ENCODE results near the gene TRIM34.
"Not testable (repeated sequence)": the region's sequence is repeated elsewhere in the genome, so short reads cannot be mapped to it uniquely, and the experiment has no call there.

Gene TRIM34

GRCh38 chr11:5624489-5625279 lies at the start of gene TRIM34:
TSS of gene TRIM34 (plus strand) at chr11:5625001. CDS start at chr11:5632332, 7,331 bp downstream.
- peak in 10 of 56 donors; percentile 3 to 25 (median 16) for DNase-seq

- no peak for DNase-seq
Measured at GRCh38 chr11:5575152-5575551, 49.6 kb upstream of the TRIM34 start.

- DNase-seq: no peak
Measured at GRCh38 chr11:5577101-5577500, 47.7 kb upstream of the TRIM34 start.

- no peak for DNase-seq
Measured at GRCh38 chr11:5580577-5580976, 44.2 kb upstream of the TRIM34 start, which contains the start of gene OR52B6. TSS of gene OR52B6 (plus strand) at chr11:5580877. CDS start at chr11:5580877, 0 bp downstream.

- DNase-seq: no peak
Measured at GRCh38 chr11:5581014-5581413, 43.8 kb upstream of the TRIM34 start.

GRCh38 chr11:5584458-5584857 lies 40.3 kb upstream of the TRIM34 start:
- DNase-seq: not testable (repeated sequence)

GRCh38 chr11:5589906-5590305 lies 34.9 kb upstream of the TRIM34 start:
- DNase-seq: not testable (repeated sequence)

GRCh38 chr11:5591613-5592012 lies 33.2 kb upstream of the TRIM34 start:
- no peak for DNase-seq

GRCh38 chr11:5592615-5593014 lies 32.2 kb upstream of the TRIM34 start:
- DNase-seq: no peak

- DNase-seq: no peak
Measured at GRCh38 chr11:5593146-5593545, 31.7 kb upstream of the TRIM34 start.

GRCh38 chr11:5596607-5597201 lies 28.1 kb upstream of the TRIM34 start, which contains the start of gene TRIM6:
TSS of gene TRIM6 (plus strand) at chr11:5596637. CDS start at chr11:5596898, 261 bp downstream.
- peak in 3 of 56 donors; percentile 5 to 8 (median 7) for DNase-seq

GRCh38 chr11:5597953-5598352 lies 26.8 kb upstream of the TRIM34 start:
- DNase-seq: no peak

GRCh38 chr11:5600374-5600851 lies 24.4 kb upstream of the TRIM34 start:
- DNase-seq: peak in 8 of 56 donors; percentile 2 to 51 (median 14)

GRCh38 chr11:5602791-5603190 lies 22.0 kb upstream of the TRIM34 start:
- DNase-seq: not testable (repeated sequence)

- peak in 1 of 56 donors; percentile 8 for DNase-seq
Measured at GRCh38 chr11:5603326-5603725, 21.5 kb upstream of the TRIM34 start.

GRCh38 chr11:5604896-5605295 lies 19.9 kb upstream of the TRIM34 start:
- no peak for DNase-seq

- no peak for DNase-seq
Measured at GRCh38 chr11:5605849-5606248, 19.0 kb upstream of the TRIM34 start.

GRCh38 chr11:5608808-5609207 lies 16.0 kb upstream of the TRIM34 start:
- DNase-seq: no peak

- DNase-seq: no peak
Measured at GRCh38 chr11:5610446-5610845, 14.4 kb upstream of the TRIM34 start.

- DNase-seq: no peak
Measured at GRCh38 chr11:5611627-5612026, 13.2 kb upstream of the TRIM34 start.

GRCh38 chr11:5618807-5619206 lies 6.0 kb upstream of the TRIM34 start:
- no peak for DNase-seq

Data from amygdala (tissue), 56 donors.